T-helper 2 cell (primary cell): ENCODE measurements around the gene IRF4.

Source experiments
- DNase-seq, 5 experiments: peaks; one replicate each; pipeline versions ENCODE4 v3.0.0 to v3.0.0-alpha.2; 2012 to 2022
- total RNA-seq, 2 donors: gene quantifications; one replicate each; lab custom pipeline; 2026; lab: John Stamatoyannopoulos, UW

Gene IRF4
- total RNA-seq: 47.7 to 106 reads per million in 2 donors

DNA sequence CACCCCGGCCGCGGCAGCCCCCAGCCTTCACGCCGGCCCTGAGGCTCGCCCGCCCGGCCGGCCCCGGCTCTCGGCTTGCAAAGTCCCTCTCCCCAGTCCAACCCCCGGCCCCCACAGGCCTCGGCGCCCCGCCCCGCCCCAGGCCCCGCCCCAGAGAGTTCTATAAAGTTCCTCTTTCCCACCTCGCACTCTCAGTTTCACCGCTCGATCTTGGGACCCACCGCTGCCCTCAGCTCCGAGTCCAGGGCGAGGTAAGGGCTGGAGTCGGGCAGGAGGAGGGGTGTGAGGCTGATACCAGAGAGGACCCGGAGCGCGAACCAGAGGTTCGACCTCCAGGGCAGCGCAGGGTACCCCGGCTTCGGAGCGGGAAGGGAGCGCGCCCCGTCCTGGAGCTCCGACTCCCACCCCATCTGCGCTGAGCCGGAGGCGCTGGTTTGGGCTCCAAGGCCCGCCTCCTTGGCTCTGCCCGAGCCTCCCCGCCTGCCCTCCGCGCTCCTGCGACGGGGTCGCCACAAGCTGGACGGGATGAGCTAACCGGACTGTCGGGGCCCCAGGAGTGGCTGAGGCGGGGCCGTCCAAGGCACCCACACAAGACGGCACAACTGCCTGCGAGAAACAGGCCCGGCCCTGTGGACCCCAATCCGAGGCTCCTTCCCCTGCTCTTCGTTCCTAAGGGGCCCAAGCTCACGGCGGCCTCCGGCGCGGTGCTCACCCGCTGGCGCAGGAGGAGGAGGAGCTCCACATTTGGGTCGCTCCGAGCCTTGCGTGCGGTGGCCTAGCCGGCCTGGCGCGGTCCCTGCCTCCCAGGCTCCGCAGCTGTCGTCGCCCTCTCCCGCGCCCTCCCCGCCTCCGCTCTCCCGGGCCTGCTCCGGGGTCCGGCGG is at the start of gene IRF4:
Gene IRF4, plus strand, starts transcription at position 194 of the 882 bp plus-strand sequence. CDS start 1,401 bp downstream, outside the sequence.
- DNase-seq: peak in 3 of 5 experiments; percentile 44 to 81 (median 69)

DNA sequence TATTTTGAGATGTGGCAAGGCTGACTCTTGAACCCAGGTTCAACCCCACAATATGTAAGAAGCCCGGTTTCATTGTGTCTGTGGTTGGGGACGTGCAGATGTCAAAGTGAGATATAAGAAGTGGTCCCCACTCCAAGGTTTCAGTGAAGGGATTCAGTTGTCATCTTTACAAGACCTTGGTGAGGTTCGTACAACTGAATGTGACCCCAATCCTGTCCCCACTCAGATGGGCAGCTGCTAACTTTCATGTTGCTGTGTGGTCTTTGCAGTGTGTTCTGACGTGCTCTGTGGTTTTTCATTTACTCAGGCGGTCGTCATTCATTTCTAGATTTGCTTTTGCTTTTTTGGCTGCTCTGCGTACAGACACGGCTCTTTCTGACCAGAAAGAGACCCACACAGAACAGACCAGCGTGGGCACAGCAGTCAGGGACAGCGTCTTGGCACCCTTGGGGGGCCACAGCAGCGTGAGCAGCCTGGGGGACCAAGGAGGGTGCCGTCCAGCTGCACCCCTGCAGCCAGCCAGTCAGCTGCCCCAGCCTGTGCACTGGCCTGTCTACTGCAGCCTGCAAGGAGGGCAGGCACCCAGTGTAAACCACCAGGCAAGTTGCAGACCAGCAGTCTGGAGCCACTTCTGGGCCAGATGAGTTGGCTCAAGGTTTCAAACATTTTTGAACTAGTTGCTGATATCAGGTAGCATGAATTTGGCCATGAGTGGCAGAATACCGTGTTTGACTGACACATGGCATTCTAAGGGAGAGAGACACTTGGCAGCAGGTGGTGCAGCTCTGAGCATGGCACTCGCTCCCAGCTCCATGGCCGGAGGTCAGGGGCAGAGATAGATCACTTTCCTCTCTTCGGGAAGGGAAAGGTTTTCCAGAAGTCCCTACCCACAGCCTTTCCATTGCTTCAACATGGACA is 49.4 kb upstream of the IRF4 start:
- DNase-seq: peak in 2 of 5 experiments; percentile 22 to 66

DNA sequence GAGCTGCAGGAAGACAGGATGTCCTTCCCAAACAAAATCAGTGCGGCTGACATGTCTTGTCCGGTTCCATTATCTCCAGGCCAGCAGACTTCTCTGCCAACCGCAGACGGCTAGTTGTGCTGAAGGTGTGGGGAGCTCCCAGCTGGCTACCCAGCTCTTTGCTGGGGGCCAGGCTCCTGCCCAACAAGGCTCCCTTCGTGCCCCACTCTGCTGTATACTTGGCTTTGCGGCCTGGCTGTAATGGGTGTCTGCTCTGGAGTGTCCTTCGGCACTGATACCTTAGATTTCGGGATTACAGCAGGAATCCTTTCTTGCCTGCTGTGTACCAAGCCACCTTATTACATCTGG is 48.7 kb upstream of the IRF4 start:
- DNase-seq: no peak

DNA sequence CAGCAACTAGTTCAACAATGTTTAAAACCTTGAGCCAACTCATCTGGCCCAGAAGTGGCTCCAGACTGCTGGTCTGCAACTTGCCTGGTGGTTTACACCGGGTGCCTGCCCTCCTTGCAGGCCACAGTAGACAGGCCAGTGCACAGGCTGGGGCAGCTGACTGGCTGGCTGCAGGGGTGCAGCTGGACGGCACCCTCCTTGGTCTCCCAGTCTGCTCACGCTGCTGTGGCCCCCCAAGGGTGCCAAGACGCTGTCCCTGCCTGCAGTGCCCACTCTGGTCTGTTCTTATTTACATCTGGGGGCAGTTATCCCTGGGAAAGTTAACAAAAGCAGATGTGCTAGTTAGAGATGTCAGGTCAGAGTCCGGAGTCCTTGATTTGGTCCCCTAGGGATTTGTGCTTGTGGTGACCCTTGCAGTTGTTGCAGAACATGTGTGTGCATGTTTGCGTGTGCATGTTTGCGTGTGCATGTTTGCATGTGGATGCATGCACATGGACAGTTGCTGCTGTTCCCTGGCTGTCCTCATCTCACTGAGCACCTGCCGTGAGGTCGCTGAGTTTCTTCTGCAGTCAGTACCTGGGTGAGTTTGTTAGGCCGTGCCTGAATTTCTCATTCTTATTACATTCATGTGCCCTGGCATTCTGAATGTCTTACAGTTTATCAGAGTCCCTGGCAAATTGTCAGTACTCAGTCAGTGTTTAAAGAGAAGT is 48.2 kb upstream of the IRF4 start:
- DNase-seq: no peak

DNA sequence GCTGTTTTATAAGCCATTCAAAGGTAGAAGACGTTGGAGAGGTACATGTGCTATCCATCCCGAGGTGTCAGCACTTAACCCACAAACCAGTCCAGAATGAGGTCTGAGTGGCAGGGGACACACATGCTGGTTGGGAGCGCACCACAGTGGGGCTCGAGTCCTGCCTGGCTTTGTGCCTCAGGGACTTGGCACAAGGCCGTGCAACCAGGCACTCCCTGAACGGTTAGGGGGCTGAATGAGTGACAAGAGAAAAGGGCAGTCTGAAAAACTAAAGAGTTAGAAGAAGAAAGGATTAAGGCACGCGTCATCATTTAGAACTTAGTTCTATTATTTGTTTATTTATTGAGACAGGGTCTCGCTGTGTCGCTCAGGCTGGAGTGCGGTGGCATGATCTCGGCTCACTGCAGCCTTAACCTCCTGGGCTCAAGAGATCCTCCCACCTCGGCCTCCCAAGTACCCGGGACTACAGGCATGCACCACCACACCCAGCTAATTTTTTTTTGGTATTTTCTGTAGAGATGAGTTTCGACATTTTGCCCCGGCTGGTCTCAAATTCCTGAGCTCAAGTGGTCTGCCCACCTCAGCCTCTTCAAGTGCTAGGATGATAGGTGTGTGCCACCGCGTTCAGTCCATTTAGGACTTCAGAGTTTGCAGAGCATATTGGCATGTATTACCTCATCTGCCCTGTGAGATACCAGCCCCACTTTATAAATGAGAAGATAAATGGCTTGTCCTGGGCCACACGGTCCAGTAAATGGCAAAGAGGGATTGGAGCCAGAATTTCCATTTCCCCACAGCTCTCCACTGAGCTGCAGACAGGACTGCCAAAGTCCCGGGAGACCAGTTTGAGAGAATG is 47.4 kb upstream of the IRF4 start:
- no peak for DNase-seq

DNA sequence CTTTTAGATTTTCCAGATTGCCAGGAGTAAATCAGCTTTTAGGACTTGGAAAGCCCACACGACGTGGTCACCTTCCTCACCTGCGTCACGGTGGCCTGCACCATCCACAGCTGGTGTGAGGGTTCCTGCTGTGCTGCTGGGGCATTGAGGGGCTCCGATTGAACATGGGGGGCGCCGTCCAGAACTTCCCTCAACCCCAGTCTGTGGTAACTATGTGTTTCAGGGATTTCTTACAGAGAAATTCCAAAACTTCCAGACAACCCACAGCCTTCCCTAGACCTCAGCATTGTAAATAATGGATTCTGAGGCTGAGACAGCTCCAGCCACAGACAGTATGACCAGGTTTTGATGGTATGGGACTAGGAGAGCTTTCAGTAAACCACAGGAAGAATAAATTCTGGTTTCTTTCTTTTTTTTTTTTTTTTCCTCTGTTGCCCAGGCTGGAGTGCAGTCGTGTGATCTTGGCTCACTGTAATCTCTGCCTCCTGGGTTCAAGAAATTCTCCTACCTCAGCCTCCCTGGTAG is 46.7 kb upstream of the IRF4 start:
- DNase-seq: no peak

DNA sequence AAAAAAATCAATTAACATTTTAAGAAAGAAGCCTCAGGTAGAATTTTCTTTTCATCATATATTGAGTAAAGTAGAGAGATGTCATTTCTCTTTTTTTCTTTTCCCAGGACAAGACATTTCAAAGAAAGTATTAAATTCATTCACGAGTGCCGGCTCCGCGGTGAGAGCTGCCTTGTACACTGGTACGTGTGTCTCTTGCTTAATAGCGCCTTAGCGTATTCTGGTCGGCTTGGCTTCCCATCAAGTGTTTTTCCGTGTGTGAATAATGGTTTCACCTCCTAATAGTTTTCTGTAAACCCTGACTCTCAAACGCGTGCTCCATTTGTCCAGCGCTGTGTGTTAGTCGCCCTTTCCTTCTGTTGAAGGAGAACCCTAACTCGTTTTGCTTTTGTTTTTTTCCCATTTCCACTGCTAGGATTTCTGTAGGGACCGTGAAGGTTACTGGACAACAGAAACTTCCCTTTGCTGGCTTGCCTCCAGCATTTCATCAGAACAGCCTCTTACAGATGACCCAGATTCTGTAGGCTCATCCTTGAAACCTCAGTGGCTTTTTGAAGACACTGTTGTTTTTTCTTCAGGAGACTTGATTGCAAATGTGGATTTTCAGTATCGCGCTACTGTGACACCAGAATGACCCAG is 45.7 kb upstream of the IRF4 start:
- no peak for DNase-seq

DNA sequence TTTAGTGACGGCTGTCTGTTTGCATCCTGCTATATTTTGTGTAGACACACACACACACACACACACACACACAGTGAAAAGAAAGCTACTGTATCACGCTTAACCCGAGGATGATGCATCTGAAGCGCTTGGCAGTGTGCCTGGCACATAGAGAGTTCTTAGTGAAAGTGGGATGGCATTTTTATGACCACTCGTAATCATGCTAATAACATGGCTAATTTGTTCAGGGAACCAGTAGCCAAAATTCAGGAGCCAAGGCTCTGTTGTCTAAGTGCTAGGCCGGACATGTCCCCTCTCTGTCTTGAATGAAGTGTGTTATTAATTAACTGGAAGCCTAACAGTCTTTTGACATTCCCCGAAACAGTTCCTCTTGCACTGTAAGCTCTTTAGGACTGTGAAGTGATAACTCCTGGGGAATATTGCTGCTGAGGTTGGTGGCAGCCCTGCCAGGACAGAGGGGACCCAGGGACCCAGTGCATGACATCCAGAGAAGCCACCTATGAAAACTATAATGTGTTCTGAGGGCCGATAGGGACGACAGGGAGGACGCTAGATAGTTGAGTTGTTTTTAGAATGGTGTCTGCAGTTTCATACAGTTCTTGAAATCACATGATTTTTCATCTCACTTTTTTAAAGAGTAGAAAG is 45.0 kb upstream of the IRF4 start:
- DNase-seq: no peak

DNA sequence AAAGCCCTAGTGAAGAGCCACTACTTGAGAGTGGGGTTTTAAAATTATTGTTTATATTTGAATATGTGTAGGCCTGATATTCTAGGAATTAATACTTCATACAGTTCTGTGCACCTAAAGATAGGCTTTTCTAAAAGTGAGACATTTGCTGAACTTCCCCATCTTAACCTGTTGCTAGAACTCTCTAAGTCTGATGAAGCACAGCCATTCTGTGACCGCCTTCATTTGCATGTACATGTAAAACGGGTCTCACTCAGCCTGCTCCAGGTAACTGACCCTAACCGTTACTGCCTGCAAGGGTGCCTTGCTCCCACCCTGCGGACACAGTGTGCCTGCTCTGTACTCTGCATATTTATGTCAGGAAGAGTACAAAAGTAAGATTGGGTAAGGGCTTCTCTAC is 44.3 kb upstream of the IRF4 start:
- DNase-seq: no peak

DNA sequence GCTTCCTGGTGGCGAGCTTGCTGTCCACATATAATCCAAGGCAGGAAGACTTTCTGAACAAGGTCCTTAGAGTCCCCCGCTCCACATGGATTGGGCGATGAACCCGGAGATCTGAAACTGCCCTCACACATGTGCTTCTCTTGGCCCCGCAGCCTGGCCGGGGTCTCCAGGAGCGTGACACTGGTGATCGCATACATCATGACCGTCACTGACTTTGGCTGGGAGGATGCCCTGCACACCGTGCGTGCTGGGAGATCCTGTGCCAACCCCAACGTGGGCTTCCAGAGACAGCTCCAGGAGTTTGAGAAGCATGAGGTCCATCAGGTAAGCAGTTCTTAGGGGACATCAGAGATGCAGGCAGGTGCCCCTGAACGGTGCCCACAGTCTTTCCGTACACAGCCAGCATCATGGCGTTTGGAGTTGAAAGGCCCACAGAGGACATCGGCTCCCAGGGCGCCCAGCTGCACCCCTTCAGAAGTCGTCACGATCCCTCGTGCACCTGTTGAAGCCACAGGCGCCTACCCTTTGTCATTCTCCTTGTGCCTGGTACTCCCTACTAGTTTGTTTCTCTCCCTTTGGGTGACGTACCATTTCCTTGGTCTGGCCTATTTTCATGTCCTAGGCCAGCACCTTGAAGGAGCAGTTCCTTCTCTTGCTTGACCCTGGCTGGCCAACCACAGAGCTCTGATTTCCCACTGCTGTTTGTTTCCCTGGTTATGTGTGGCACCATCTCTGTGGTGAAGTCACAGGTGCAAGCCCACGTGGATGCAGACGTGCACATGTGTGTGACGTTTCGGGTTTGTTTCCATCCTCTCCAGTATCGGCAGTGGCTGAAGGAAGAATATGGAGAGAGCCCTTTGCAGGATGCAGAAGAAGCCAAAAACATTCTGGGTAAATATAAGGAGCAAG is 43.3 kb upstream of the IRF4 start:
- no peak for DNase-seq

DNA sequence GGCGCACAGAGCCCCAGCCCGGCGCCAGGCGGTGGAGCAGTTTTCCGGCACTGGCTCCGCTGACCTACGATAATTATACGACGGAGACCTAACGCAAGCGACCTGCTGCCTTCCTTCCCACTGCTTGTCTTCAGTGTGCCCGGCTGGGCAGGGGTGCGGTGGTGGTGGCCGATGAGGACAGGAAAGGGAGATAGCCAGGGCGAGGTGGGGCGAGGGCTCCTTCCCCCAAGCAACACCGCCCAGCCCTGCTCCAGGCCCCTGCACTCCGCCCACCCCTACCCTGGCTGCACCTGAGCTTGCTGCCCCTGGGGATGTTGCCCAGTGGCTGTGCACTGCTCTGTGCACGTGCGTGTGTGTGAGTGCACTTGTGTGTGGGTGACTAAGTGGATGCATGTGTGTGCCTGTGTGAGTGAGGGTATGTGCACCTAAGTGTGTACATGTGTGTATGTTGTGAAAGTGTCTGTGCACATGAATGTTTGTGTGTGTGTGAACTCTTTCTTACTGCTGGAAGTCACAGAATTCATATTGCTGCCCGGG is 42.6 kb upstream of the IRF4 start:
- DNase-seq: no peak

DNA sequence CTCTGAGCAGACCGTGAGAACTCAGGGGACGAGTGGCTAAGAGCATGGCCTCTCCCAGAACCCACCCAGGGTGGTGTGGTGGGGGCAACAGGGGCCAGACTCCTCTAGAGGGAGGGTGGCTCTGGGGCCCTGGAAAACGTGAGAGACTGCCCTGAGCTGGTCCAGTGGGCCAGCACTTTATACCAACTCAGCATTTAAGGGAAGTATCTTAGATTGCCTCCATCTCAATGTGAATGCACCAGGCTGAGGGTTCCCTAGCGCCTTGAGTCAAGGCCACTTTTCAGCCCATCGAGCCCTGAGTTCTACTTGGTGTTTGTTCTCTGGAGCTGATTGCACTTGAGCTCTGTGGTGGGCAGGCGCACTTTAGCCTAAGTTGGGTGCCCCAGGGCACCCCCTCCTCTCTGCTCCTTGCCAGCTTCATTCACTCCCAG is 42.0 kb upstream of the IRF4 start:
- no peak for DNase-seq

DNA sequence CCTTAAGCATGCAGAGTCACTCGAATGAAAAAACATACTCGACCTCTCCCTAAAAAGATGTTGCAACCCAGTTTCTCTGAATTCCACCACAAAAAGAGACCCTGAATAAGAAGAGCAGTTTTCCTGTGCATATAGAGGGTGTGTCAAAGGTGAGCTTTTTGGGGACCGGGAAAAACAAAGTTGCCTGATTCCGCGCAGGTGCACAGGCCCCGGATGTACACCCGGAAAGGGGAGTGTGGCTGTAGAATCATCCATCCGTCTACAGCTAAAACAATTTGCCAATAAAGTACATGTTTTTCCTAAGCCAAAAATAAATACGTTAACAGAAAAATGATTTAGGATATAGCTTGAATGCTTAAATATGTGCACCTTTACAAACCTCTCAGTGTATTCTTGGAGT is 41.2 kb upstream of the IRF4 start:
- DNase-seq: no peak

DNA sequence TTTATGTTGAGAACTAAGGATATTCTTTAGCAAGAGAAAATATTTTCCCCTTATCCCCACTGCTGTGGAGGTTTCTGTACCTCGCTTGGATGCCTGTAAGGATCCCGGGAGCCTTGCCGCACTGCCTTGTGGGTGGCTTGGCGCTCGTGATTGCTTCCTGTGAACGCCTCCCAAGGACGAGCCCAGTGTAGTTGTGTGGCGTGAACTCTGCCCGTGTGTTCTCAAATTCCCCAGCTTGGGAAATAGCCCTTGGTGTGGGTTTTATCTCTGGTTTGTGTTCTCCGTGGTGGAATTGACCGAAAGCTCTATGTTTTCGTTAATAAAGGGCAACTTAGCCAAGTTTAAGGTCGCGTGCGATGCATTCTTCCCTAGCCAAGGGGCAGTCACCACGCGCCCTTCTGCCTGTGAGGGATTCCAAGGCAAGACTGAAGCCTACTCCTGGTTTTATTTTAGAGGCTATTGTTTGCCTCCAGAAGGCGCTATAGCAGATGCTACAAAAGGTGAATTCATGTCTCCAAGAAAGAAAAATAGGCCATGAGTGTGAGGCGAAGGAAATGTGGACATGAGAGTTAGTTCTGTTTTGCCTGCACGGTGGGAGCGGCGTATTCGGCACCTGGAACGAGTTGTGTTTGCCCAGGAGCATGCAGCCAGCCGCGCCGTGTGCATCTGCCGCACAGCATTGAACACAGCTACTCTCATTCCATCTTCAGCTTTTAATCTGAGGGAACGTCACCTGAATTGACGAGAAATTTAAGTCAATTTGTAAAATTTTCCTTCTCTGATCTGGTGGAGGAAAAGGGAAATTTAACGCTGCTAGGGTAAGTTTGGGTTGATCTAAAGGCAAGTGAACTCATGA is 40.3 kb upstream of the IRF4 start:
- no peak for DNase-seq

DNA sequence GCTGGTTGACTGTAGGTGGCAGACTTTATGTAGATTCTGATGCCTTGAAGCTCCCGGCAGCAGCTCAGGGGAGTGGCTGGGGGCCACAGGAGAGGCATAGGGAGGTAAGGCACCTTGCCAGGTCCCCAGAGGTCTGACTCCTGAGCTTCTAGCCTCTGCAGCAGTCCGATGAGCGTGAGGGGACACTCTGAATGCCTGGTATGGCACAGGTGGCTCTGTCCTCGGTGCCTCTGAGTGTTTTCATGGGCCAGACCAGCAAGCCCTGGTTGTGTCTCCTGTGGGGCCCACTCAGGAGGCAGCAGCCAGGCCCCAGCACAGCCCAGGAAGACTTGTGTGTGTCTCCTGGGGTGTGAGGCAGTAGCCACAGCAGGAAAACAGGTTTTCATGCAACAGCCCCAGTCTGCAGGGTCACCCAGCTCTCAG is 39.7 kb upstream of the IRF4 start:
- no peak for DNase-seq

DNA sequence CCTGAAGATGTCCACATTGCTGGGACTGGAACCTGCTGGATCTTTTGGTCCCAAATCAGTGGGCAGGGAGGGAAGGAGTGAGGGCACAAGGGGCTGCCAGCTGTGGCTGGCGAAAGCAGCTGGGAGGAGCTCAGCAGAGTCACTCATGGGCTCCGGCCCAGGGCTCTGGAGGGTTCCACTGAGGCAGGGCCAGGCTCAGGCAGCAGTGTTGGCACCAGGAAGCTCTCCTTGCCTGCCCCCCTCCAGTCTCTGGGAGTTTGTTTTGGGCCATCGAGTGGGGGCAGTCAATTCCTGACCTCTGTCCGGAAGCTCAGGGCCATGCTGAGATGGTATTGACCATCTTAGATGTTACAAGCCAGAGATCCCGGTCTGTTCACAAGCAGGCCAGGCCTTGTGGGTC is 39.1 kb upstream of the IRF4 start:
- no peak for DNase-seq

DNA sequence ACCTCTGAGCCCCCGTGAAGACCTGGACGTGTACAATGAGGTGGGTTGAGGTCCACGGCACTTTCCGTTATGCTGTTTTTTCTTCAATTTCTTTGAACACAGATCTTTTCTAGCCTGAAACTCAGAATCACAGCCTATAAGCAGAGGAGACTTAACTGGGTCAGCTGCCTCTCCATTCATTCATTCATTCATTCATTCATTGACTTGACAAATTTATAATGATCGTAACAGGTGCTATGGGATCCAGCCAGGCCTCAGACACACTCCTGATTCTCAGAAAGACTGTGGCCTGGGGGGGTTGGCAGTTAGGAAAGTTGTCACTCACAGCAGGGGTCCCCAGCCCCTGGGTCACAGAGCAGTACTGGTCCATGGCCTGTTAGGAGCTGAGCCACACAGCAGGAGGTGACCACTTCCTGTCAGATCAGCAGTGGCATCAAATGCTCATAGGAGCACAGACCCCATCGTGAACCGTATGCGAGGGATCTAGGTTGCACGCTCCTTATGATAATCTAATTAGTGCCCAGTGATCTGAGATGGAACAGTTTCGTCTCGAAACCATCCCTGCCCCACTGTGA is 38.6 kb upstream of the IRF4 start:
- DNase-seq: no peak
